ENCODE measurements around the gene RPL13A. TPM values are rescaled to one million over a fixed set of nuclear protein-coding genes. Genes with fewer than 3 reads are reported as not detected.

Gene RPL13A
- total RNA-seq, 2 experiments from 2014 or later = 2,999 to 8,461 TPM

DNA sequence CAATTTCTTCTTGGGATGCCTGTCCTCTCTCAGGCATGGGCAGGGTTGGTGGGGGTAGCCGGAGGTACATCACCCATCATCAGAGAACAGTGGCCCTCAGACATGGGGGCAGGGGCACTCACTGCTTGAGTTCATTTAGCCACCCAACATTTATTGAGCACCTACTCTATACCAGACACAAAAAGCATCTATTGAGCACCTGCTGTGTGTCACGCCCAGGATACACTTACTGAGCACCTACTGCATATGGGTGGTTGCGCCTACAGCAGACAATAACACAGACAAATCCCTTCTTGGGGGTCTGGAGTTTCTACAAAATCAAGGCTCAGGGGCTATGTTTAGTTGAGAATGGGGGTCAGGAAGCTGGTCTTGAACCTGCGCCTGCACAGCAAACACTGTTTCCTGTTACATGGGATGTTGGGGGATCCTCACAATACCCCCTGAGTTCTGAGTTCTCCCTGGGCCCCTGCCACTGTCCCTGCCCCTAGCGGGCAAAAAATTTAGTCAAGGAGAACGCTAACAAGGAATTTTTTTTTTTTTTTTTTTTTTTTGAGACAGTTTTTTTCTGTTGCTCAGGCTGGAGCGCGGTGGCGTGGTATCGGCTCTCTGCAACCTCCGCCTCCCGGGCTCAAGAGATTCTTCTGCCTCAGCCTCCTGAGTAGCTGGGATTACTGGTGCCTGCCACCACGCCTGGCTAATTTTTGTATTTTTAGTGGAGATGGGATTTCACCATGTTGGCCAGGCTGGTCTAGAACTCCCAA, 52.0 kb downstream of the RPL13A start:
- no peak for DNase-seq (ENCODE audit: low spot score)
- Histone ChIP-seq H4K20me1 (ENCODE audit: insufficient read depth, low read length) (no peaks in the 10 kb centered on the region), H3K4me1 (ENCODE audit: insufficient read depth, low read length, poor library complexity, severe bottlenecking) (peaks cover 27% of the 10 kb centered on the region), H3K36me3 (ENCODE audit: insufficient read depth, low read length) (no peaks in the 10 kb centered on the region), H3K27ac (ENCODE audit: low read depth, low read length, poor library complexity, severe bottlenecking) (no peak overlapping the region), H3K9me2 (ENCODE audit: insufficient read depth, low read length) (no peaks in the 10 kb centered on the region), H3K79me2 (ENCODE audit: insufficient read depth, low read depth, low read length) (no peaks in the 10 kb centered on the region), H3K4me2 (ENCODE audit: low read length) (no peak overlapping the region), H3K4me3 (ENCODE audit: low read depth, low read length, poor library complexity, severe bottlenecking) (no peak overlapping the region), H3K9me3 (ENCODE audit: low read length) (no peaks in the 10 kb centered on the region), H2AFZ (ENCODE audit: low read length) (no peak overlapping the region)
- intact Hi-C loops (cut with micrococcal nuclease; ENCODE audit: unreplicated experiment) = no loop called here
- CTCF ChIA-PET (ENCODE audit: unreplicated experiment) = interaction anchor here (0.6 kb wide), 1 partner anchor 12 kb away, joined by 6 read pairs; the partner anchor contains the start of gene RCN3
- no TSS peak for BruUV-seq (replicated peaks)
- TF ChIP-seq, protein P1, sequence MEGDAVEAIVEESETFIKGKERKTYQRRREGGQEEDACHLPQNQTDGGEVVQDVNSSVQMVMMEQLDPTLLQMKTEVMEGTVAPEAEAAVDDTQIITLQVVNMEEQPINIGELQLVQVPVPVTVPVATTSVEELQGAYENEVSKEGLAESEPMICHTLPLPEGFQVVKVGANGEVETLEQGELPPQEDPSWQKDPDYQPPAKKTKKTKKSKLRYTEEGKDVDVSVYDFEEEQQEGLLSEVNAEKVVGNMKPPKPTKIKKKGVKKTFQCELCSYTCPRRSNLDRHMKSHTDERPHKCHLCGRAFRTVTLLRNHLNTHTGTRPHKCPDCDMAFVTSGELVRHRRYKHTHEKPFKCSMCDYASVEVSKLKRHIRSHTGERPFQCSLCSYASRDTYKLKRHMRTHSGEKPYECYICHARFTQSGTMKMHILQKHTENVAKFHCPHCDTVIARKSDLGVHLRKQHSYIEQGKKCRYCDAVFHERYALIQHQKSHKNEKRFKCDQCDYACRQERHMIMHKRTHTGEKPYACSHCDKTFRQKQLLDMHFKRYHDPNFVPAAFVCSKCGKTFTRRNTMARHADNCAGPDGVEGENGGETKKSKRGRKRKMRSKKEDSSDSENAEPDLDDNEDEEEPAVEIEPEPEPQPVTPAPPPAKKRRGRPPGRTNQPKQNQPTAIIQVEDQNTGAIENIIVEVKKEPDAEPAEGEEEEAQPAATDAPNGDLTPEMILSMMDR (conservative IDR thresholded peaks at IDR 0.05; ENCODE audit: low read length) = no peak
- TF ChIP-seq EZH2phosphoT487 (IDR thresholded peaks at IDR 0.05; ENCODE audit: borderline replicate concordance, low read depth, low read length) = no peak
- POLR2A ChIA-PET = no interaction called here

Small RNAs within 50 kb of the gene (microRNA-seq; reads per million reads assigned to microRNA genes)
- 585 reads per million, percentile 78 among the genes with 10 or more reads in this experiment for gene MIR150 (ENCODE audit: borderline replicate concordance)

Small RNAs within 50 kb of the gene (small RNA-seq; reads per million reads assigned to genes)
- not detected for gene COX6CP7
- gene MIR150 = 0.26 reads per million
- not detected for gene SNORD32A
- gene SNORD33 = not detected
- not detected for gene SNORD34
- gene SNORD35A = not detected
- not detected for gene SNORD35B

Other genes starting within 250 kb of the RPL13A start
- 2.5 and 2.8 TPM in 2 replicates for gene SLC6A16, start 162.4 kb upstream of the RPL13A start, total RNA-seq (2014; rRNA removed; shearing (Covaris generic))
- gene SLC6A16, start 162.4 kb upstream of the RPL13A start, total RNA-seq (2022) = 15.8 and 21.7 TPM in 2 replicates
- 170 and 219 TPM in 2 replicates for gene CD37, start 152.2 kb upstream of the RPL13A start, total RNA-seq (2014; rRNA removed; shearing (Covaris generic))
- gene CD37, start 152.2 kb upstream of the RPL13A start, total RNA-seq (2022) = 279 and 352 TPM in 2 replicates
- gene TEAD2, start 125.2 kb upstream of the RPL13A start, total RNA-seq (2014; rRNA removed; shearing (Covaris generic)) = 5.3 and 7.4 TPM in 2 replicates
- 4.9 and 7.6 TPM in 2 replicates for gene TEAD2, start 125.2 kb upstream of the RPL13A start, total RNA-seq (2022)
- gene DKKL1, start 123.7 kb upstream of the RPL13A start, total RNA-seq (2014; rRNA removed; shearing (Covaris generic)) = 0.15 and 0.63 TPM in 2 replicates
- 0.61 and 0.79 TPM in 2 replicates for gene DKKL1, start 123.7 kb upstream of the RPL13A start, total RNA-seq (2022)
- gene KASH5, start 99.4 kb upstream of the RPL13A start, total RNA-seq (2014; rRNA removed; shearing (Covaris generic)) = 12.0 and 15.9 TPM in 2 replicates
- gene KASH5, start 99.4 kb upstream of the RPL13A start, total RNA-seq (2022) = 16.3 and 19.4 TPM in 2 replicates
- 0.66 TPM in 1 of 2 replicates, not detected in the other for gene PTH2, start 64.2 kb upstream of the RPL13A start, total RNA-seq (2014; rRNA removed; shearing (Covaris generic))
- 1.7 TPM in 1 of 2 replicates, not detected in the other for gene PTH2, start 64.2 kb upstream of the RPL13A start, total RNA-seq (2022)
- not detected in 2 replicates for gene GFY, start 62.2 kb upstream of the RPL13A start, total RNA-seq (2014; rRNA removed; shearing (Covaris generic))
- not detected in 2 replicates for gene GFY, start 62.2 kb upstream of the RPL13A start, total RNA-seq (2022)
- gene SLC17A7, start 46.1 kb upstream of the RPL13A start, total RNA-seq (2014; rRNA removed; shearing (Covaris generic)) = 0.13 and 1.3 TPM in 2 replicates
- gene SLC17A7, start 46.1 kb upstream of the RPL13A start, total RNA-seq (2022) = 1.3 and 1.5 TPM in 2 replicates
- gene PIH1D1, start 35.8 kb upstream of the RPL13A start, total RNA-seq (2014; rRNA removed; shearing (Covaris generic)) = 114 and 117 TPM in 2 replicates
- 93.2 and 95.5 TPM in 2 replicates for gene PIH1D1, start 35.8 kb upstream of the RPL13A start, total RNA-seq (2022)
- 39.5 and 55.4 TPM in 2 replicates for gene ALDH16A1, start 34.4 kb upstream of the RPL13A start, total RNA-seq (2014; rRNA removed; shearing (Covaris generic))
- 26.0 and 30.6 TPM in 2 replicates for gene ALDH16A1, start 34.4 kb upstream of the RPL13A start, total RNA-seq (2022)
- 8.2 and 10.1 TPM in 2 replicates for gene FLT3LG, start 13.4 kb upstream of the RPL13A start, total RNA-seq (2014; rRNA removed; shearing (Covaris generic))
- gene FLT3LG, start 13.4 kb upstream of the RPL13A start, total RNA-seq (2022) = 8.4 and 11.7 TPM in 2 replicates
- gene RPS11, start 8.8 kb downstream of the RPL13A start, total RNA-seq (2014; rRNA removed; shearing (Covaris generic)) = 6,180 and 6,539 TPM in 2 replicates
- 2,366 and 2,673 TPM in 2 replicates for gene RPS11, start 8.8 kb downstream of the RPL13A start, total RNA-seq (2022)
- 19.4 and 20.9 TPM in 2 replicates for gene FCGRT, start 25.1 kb downstream of the RPL13A start, total RNA-seq (2014; rRNA removed; shearing (Covaris generic))
- 10.7 and 11.6 TPM in 2 replicates for gene FCGRT, start 25.1 kb downstream of the RPL13A start, total RNA-seq (2022)
- 0.77 and 1.4 TPM in 2 replicates for gene RCN3, start 40.4 kb downstream of the RPL13A start, total RNA-seq (2014; rRNA removed; shearing (Covaris generic))
- 1.3 and 2.1 TPM in 2 replicates for gene RCN3, start 40.4 kb downstream of the RPL13A start, total RNA-seq (2022)
- gene NOSIP, start 92.9 kb downstream of the RPL13A start, total RNA-seq (2014; rRNA removed; shearing (Covaris generic)) = 74.7 and 84.0 TPM in 2 replicates
- gene NOSIP, start 92.9 kb downstream of the RPL13A start, total RNA-seq (2022) = 35.1 and 42.7 TPM in 2 replicates
- gene PRRG2, start 93.7 kb downstream of the RPL13A start, total RNA-seq (2014; rRNA removed; shearing (Covaris generic)) = 2.7 and 4.7 TPM in 2 replicates
- gene PRRG2, start 93.7 kb downstream of the RPL13A start, total RNA-seq (2022) = 2.4 TPM in 2 replicates
- gene PRR12, start 103.6 kb downstream of the RPL13A start, total RNA-seq (2014; rRNA removed; shearing (Covaris generic)) = 5.1 and 6.5 TPM in 2 replicates
- gene PRR12, start 103.6 kb downstream of the RPL13A start, total RNA-seq (2022) = 32.8 and 40.0 TPM in 2 replicates
- gene RRAS, start 152.5 kb downstream of the RPL13A start, total RNA-seq (2014; rRNA removed; shearing (Covaris generic)) = 3.4 and 4.7 TPM in 2 replicates
- gene RRAS, start 152.5 kb downstream of the RPL13A start, total RNA-seq (2022) = 5.4 and 5.5 TPM in 2 replicates
- 12.4 and 15.0 TPM in 2 replicates for gene SCAF1, start 154.6 kb downstream of the RPL13A start, total RNA-seq (2014; rRNA removed; shearing (Covaris generic))
- gene SCAF1, start 154.6 kb downstream of the RPL13A start, total RNA-seq (2022) = 43.4 and 44.0 TPM in 2 replicates
- gene IRF3, start 178.2 kb downstream of the RPL13A start, total RNA-seq (2014; rRNA removed; shearing (Covaris generic)) = 116 and 117 TPM in 2 replicates
- 96.6 and 98.5 TPM in 2 replicates for gene IRF3, start 178.2 kb downstream of the RPL13A start, total RNA-seq (2022)
- 38.9 and 41.3 TPM in 2 replicates for gene BCL2L12, start 178.3 kb downstream of the RPL13A start, total RNA-seq (2014; rRNA removed; shearing (Covaris generic))
- gene BCL2L12, start 178.3 kb downstream of the RPL13A start, total RNA-seq (2022) = 65.4 and 75.5 TPM in 2 replicates
- gene PRMT1, start 189.7 kb downstream of the RPL13A start, total RNA-seq (2014; rRNA removed; shearing (Covaris generic)) = 403 and 412 TPM in 2 replicates
- 266 and 285 TPM in 2 replicates for gene PRMT1, start 189.7 kb downstream of the RPL13A start, total RNA-seq (2022)
- gene ADM5, start 202.0 kb downstream of the RPL13A start, total RNA-seq (2014; rRNA removed; shearing (Covaris generic)) = 11.8 and 16.5 TPM in 2 replicates
- gene ADM5, start 202.0 kb downstream of the RPL13A start, total RNA-seq (2022) = 15.3 and 17.9 TPM in 2 replicates
- 0.23 and 0.95 TPM in 2 replicates for gene CPT1C, start 203.5 kb downstream of the RPL13A start, total RNA-seq (2014; rRNA removed; shearing (Covaris generic))
- gene CPT1C, start 203.5 kb downstream of the RPL13A start, total RNA-seq (2022) = 0.86 and 2.6 TPM in 2 replicates